ENCODE data around the gene DLK1. TPM values are rescaled to one million over a fixed set of nuclear protein-coding genes. Genes with fewer than 3 reads are reported as not detected.

DLK1 gene
- total RNA-seq, 1 experiment from 2014 or later, result not detected

- DNase-seq (ENCODE audit: low read depth), result no peak
- in situ Hi-C loops (cut with HindIII; ENCODE audit: low pct_unique_long_range_greater_than_20kb, low sequenced_read_pairs), result no loop called here
These were observed 52.4 kb downstream of the DLK1 start for GRCh38 chr14:100778951-100779690.

GRCh38 chr14:100779691-100780080, 53.0 kb downstream of the DLK1 start:
- in situ Hi-C loops (cut with HindIII; ENCODE audit: low pct_unique_long_range_greater_than_20kb, low sequenced_read_pairs), result no loop called here
- DNase-seq (ENCODE audit: low read depth), result no peak

GRCh38 chr14:100780246-100780645, 53.6 kb downstream of the DLK1 start:
- DNase-seq (ENCODE audit: low read depth), result no peak
- in situ Hi-C loops (cut with HindIII; ENCODE audit: low pct_unique_long_range_greater_than_20kb, low sequenced_read_pairs), result no loop called here

GRCh38 chr14:100780646-100781355, 54.1 kb downstream of the DLK1 start:
- DNase-seq (ENCODE audit: low read depth), result no peak
- in situ Hi-C loops (cut with HindIII; ENCODE audit: low pct_unique_long_range_greater_than_20kb, low sequenced_read_pairs), result no loop called here

GRCh38 chr14:100781952-100782351, 55.3 kb downstream of the DLK1 start:
- DNase-seq (ENCODE audit: low read depth), result no peak
- in situ Hi-C loops (cut with HindIII; ENCODE audit: low pct_unique_long_range_greater_than_20kb, low sequenced_read_pairs), result no loop called here

- no peak for DNase-seq (ENCODE audit: low read depth)
- in situ Hi-C loops (cut with HindIII; ENCODE audit: low pct_unique_long_range_greater_than_20kb, low sequenced_read_pairs), result no loop called here
These were observed 56.0 kb downstream of the DLK1 start for GRCh38 chr14:100782516-100783320.

- DNase-seq (ENCODE audit: low read depth), result no peak
- in situ Hi-C loops (cut with HindIII; ENCODE audit: low pct_unique_long_range_greater_than_20kb, low sequenced_read_pairs), result no loop called here
These were observed 57.1 kb downstream of the DLK1 start for GRCh38 chr14:100783630-100784370.

- no peak for DNase-seq (ENCODE audit: low read depth)
- in situ Hi-C loops (cut with HindIII; ENCODE audit: low pct_unique_long_range_greater_than_20kb, low sequenced_read_pairs), result no loop called here
These were observed 58.0 kb downstream of the DLK1 start for GRCh38 chr14:100784523-100785337.

- DNase-seq (ENCODE audit: low read depth), result no peak
- in situ Hi-C loops (cut with HindIII; ENCODE audit: low pct_unique_long_range_greater_than_20kb, low sequenced_read_pairs), result no loop called here
These were observed 58.6 kb downstream of the DLK1 start for GRCh38 chr14:100785338-100785615.

GRCh38 chr14:100785626-100786025, 58.9 kb downstream of the DLK1 start:
- in situ Hi-C loops (cut with HindIII; ENCODE audit: low pct_unique_long_range_greater_than_20kb, low sequenced_read_pairs), result no loop called here
- DNase-seq (ENCODE audit: low read depth), result no peak

GRCh38 chr14:100786131-100786530, 59.4 kb downstream of the DLK1 start:
- DNase-seq (ENCODE audit: low read depth), result no peak
- in situ Hi-C loops (cut with HindIII; ENCODE audit: low pct_unique_long_range_greater_than_20kb, low sequenced_read_pairs), result no loop called here

- DNase-seq (ENCODE audit: low read depth), result no peak
- in situ Hi-C loops (cut with HindIII; ENCODE audit: low pct_unique_long_range_greater_than_20kb, low sequenced_read_pairs), result no loop called here
These were observed 60.0 kb downstream of the DLK1 start for GRCh38 chr14:100786576-100787219.

- DNase-seq (ENCODE audit: low read depth), result no peak
- in situ Hi-C loops (cut with HindIII; ENCODE audit: low pct_unique_long_range_greater_than_20kb, low sequenced_read_pairs), result no loop called here
These were observed 61.0 kb downstream of the DLK1 start for GRCh38 chr14:100787659-100788058.

Other genes with a start within 250 kb of the DLK1 start
- 0.24 TPM in 1 of 2 replicates, not detected in the other for gene BEGAIN, start 139.5 kb upstream of the DLK1 start, total RNA-seq (2014; rRNA removed; shearing (Covaris generic); ENCODE audit: low replicate concordance)
- gene MEG3, start 99.2 kb downstream of the DLK1 start, total RNA-seq (2014; rRNA removed; shearing (Covaris generic); ENCODE audit: low replicate concordance), result not detected in 2 replicates
- not detected in 2 replicates for gene RTL1, start 176.8 kb downstream of the DLK1 start, total RNA-seq (2014; rRNA removed; shearing (Covaris generic); ENCODE audit: low replicate concordance)

Measured in Caki2 (cell line).